ENCODE measurements around the gene ZNF581.

ZNF581 gene

DNA sequence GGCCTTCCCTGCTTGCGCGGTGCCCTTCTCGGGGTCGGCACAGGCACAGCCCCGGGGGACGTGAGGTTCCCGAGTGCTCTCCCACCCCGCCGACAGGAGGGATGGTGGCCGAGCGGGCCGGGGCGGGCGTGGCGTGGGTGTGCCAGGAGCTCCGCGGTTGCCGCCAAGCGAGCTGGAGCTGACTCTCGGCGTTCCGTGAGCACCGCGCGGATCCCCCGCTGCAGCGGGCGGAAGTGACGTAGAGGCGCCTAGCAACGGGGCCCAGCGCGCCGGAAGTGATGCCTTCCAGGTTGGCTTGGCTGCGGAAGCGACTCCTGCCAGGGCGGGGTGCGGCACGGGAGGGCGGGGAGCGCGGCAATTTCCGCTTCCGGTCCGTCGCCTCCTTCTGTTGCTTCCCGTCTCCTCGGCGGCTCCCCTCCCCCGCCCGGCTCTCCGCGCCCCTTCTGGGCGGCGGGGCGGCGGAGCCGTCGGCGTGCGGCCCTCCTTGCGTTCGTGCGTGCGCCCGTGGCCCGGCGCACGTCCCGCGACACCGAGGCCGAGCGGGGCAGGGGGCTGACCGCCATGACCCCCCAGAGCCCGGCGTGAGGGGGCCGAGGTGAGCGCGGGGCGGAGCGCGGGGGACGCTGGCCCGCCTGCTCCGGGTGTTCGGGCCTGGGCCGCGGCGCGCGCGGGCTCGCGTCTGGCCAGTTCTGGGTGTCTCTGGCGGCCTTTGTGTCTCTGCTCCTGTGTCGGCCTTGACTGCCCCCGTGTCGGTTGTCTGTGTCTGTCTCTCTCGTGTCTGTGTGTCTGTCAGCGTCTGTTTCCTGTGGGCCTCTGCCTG is 31.6 kb downstream of the ZNF581 start, which contains the start of gene EPN1 (continued):
- TF ChIP-seq, protein P1, sequence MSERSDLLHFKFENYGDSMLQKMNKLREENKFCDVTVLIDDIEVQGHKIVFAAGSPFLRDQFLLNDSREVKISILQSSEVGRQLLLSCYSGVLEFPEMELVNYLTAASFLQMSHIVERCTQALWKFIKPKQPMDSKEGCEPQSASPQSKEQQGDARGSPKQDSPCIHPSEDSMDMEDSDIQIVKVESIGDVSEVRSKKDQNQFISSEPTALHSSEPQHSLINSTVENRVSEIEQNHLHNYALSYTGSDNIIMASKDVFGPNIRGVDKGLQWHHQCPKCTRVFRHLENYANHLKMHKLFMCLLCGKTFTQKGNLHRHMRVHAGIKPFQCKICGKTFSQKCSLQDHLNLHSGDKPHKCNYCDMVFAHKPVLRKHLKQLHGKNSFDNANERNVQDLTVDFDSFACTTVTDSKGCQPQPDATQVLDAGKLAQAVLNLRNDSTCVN (tag by site-specific recombination; optimal IDR thresholded peaks at IDR 0.05), result peak; percentile 72
- TF ChIP-seq TRIM28 (IDR thresholded peaks at IDR 0.05; ENCODE audit: borderline replicate concordance, low read length) (no peak), ZSCAN30 (tag by site-specific recombination; IDR thresholded peaks at IDR 0.05) (peak; percentile 42; the same call in 1 of the 2 replicates), ZNF157 (tag by site-specific recombination; IDR thresholded peaks at IDR 0.05) (no peak), ZNF701 (tag by site-specific recombination; IDR thresholded peaks at IDR 0.05) (no peak), ZBTB7A (tag by site-specific recombination; IDR thresholded peaks at IDR 0.05; ENCODE audit: low read depth) (no peak), KLF7 (tag by site-specific recombination; IDR thresholded peaks at IDR 0.05; ENCODE audit: borderline replicate concordance) (peak; percentile 62; the same call in 1 of the 2 replicates), ZNF248 (tag by site-specific recombination; IDR thresholded peaks at IDR 0.05) (no peak), ZNF677 (tag by site-specific recombination; IDR thresholded peaks at IDR 0.05) (peak; percentile 48; the same call in 1 of the 2 replicates), SETDB1 (IDR thresholded peaks at IDR 0.05; ENCODE audit: insufficient read length, low read length) (no peak), MYNN (tag by site-specific recombination; IDR thresholded peaks at IDR 0.05; ENCODE audit: borderline replicate concordance) (no peak), ZNF26 (tag by site-specific recombination; IDR thresholded peaks at IDR 0.05) (no peak), ZNF174 (tag by site-specific recombination; IDR thresholded peaks at IDR 0.05) (no peak), IKZF3 (tag by site-specific recombination; IDR thresholded peaks at IDR 0.05) (0 out of 2 replicates have a peak, but pooled peaks have one; percentile 14), ZNF548 (tag by site-specific recombination; IDR thresholded peaks at IDR 0.05) (no peak), ZNF626 (tag by site-specific recombination; IDR thresholded peaks at IDR 0.05) (no peak; the same call in 1 of the 2 replicates), ZNF791 (tag by site-specific recombination; IDR thresholded peaks at IDR 0.05) (no peak), ZNF776 (tag by site-specific recombination; IDR thresholded peaks at IDR 0.05; ENCODE audit: borderline replicate concordance) (no peak), ZNF155 (tag by site-specific recombination; IDR thresholded peaks at IDR 0.05) (no peak), ZNF16 (tag by site-specific recombination; IDR thresholded peaks at IDR 0.05; ENCODE audit: low read depth) (no peak), ZNF777 (tag by site-specific recombination; IDR thresholded peaks at IDR 0.05; ENCODE audit: borderline replicate concordance) (0 out of 2 replicates have a peak, but pooled peaks have one; percentile 29), ZNF837 (tag by site-specific recombination; IDR thresholded peaks at IDR 0.05) (no peak), ZNF624 (tag by site-specific recombination; IDR thresholded peaks at IDR 0.05) (no peak), ZNF785 (tag by site-specific recombination; IDR thresholded peaks at IDR 0.05) (no peak), ZNF394 (tag by site-specific recombination; IDR thresholded peaks at IDR 0.05; ENCODE audit: borderline replicate concordance) (no peak), ZNF530 (tag by site-specific recombination; IDR thresholded peaks at IDR 0.05; ENCODE audit: low read depth) (no peak), ZNF280D (tag by site-specific recombination; IDR thresholded peaks at IDR 0.05) (no peak)
- TF ChIP-seq, protein P2, sequence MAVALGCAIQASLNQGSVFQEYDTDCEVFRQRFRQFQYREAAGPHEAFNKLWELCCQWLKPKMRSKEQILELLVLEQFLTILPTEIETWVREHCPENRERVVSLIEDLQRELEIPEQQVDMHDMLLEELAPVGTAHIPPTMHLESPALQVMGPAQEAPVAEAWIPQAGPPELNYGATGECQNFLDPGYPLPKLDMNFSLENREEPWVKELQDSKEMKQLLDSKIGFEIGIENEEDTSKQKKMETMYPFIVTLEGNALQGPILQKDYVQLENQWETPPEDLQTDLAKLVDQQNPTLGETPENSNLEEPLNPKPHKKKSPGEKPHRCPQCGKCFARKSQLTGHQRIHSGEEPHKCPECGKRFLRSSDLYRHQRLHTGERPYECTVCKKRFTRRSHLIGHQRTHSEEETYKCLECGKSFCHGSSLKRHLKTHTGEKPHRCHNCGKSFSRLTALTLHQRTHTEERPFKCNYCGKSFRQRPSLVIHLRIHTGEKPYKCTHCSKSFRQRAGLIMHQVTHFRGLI (tag by site-specific recombination; IDR thresholded peaks at IDR 0.05), result no peak
- TF ChIP-seq, protein P3, sequence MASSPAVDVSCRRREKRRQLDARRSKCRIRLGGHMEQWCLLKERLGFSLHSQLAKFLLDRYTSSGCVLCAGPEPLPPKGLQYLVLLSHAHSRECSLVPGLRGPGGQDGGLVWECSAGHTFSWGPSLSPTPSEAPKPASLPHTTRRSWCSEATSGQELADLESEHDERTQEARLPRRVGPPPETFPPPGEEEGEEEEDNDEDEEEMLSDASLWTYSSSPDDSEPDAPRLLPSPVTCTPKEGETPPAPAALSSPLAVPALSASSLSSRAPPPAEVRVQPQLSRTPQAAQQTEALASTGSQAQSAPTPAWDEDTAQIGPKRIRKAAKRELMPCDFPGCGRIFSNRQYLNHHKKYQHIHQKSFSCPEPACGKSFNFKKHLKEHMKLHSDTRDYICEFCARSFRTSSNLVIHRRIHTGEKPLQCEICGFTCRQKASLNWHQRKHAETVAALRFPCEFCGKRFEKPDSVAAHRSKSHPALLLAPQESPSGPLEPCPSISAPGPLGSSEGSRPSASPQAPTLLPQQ (tag by site-specific recombination; IDR thresholded peaks at IDR 0.05), result peak; percentile 70
- TF ChIP-seq, protein P4, sequence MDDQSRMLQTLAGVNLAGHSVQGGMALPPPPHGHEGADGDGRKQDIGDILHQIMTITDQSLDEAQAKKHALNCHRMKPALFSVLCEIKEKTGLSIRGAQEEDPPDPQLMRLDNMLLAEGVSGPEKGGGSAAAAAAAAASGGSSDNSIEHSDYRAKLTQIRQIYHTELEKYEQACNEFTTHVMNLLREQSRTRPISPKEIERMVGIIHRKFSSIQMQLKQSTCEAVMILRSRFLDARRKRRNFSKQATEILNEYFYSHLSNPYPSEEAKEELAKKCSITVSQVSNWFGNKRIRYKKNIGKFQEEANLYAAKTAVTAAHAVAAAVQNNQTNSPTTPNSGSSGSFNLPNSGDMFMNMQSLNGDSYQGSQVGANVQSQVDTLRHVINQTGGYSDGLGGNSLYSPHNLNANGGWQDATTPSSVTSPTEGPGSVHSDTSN (CRISPR knock-in tag; IDR thresholded peaks at IDR 0.05), result no peak; the same call in 1 of the 2 replicates
